Caco-2 (cell line): Measurements from ENCODE around the gene PDLIM4. TPM values are rescaled to one million over a fixed set of nuclear protein-coding genes. Genes with fewer than 3 reads are reported as not detected.

Experiments used
- BruUV-seq: library from RNA; stranded (reverse); fragments of 400-500 nt; replicated peaks from 2 replicates; lab custom pipeline; 2021; lab: Mats Ljungman, UMichigan
- CTCF ChIA-PET: fragments of 300-600 bp; sonication (Branson Sonifier 250); formaldehyde crosslinking; loops from one replicate; lab custom pipeline; 2022; ENCODE audit warnings: antibody characterized with exemption; lab: Charles Lee
- POLR2A ChIA-PET: fragments of 300-600 bp; sonication (Branson Sonifier 250); formaldehyde crosslinking; loops from one replicate; lab custom pipeline; 2022; ENCODE audit warnings: antibody characterized with exemption; lab: Charles Lee
- DNase-seq, 2 experiments: peaks; one replicate each; pipeline versions ENCODE4 v3.0.0 to v3.0.0-alpha.2; 2020 to 2022
- H3K27me3 ChIP-seq: replicated peaks from 2 replicates; pipeline ENCODE4 v1.6.0; 2011; ENCODE audit warnings: low read length; ENCODE audit not compliant: control insufficient read depth, insufficient read depth
- H3K36me3 ChIP-seq: 2 replicates; pipeline ENCODE4 v1.5.1; 2011; ENCODE audit warnings: low read length; ENCODE audit not compliant: control insufficient read depth, insufficient read depth
- H3K4me1 ChIP-seq: fragments of 250-450 bp; sonication (Bioruptor Pico); 2 replicates; pipeline ENCODE4 v1.5.1; 2020; ENCODE audit warnings: mild to moderate bottlenecking
- H3K4me3 ChIP-seq: 2 replicates; pipeline ENCODE4 v1.5.1; 2011; ENCODE audit warnings: low read depth, mild to moderate bottlenecking, control low read depth, low read length
- H3K9me3 ChIP-seq: fragments of 250-450 bp; sonication (Bioruptor Pico); 2 replicates; pipeline ENCODE4 v1.5.1; 2020; ENCODE audit warnings: mild to moderate bottlenecking, moderate library complexity
- H3K27ac Mint-ChIP-seq: one replicate; pipeline ENCODE4 v1.8.0; 2022; ENCODE audit warnings: mixed read lengths; ENCODE audit not compliant: unreplicated experiment
- H3K27me3 Mint-ChIP-seq: one replicate; pipeline ENCODE4 v1.8.0; 2022; ENCODE audit warnings: mixed read lengths; ENCODE audit not compliant: insufficient read depth, unreplicated experiment
- H3K36me3 Mint-ChIP-seq: one replicate; pipeline ENCODE4 v1.8.0; 2022; ENCODE audit warnings: mild to moderate bottlenecking, mixed read lengths; ENCODE audit not compliant: insufficient read depth, unreplicated experiment
- H3K4me1 Mint-ChIP-seq: one replicate; pipeline ENCODE4 v1.8.0; 2022; ENCODE audit warnings: low read depth, mixed read lengths; ENCODE audit not compliant: unreplicated experiment
- H3K4me3 Mint-ChIP-seq: one replicate; pipeline ENCODE4 v1.8.0; 2022; ENCODE audit warnings: mild to moderate bottlenecking, moderate library complexity, mixed read lengths; ENCODE audit not compliant: unreplicated experiment
- H3K9me3 Mint-ChIP-seq: one replicate; pipeline ENCODE4 v1.8.0; 2022; ENCODE audit warnings: mixed read lengths; ENCODE audit not compliant: unreplicated experiment
- intact Hi-C: fragments of 100-400 bp; cut with micrococcal nuclease; formaldehyde crosslinking; loops from one replicate; pipeline ENCODE4 v1.10.0; 2022; ENCODE audit not compliant: unreplicated experiment
- total RNA-seq: library from RNA; stranded (reverse); gene quantifications from 2 replicates; pipeline ENCODE4 v1.2.3, GENCODE V29; 2022
- TF ChIP-seq, protein P1 (sequence below), 2 experiments: fragments of 200-600 bp in 1 of 2; IDR thresholded peaks; 1 replicate in 1 of 2; 2 replicates in 1 of 2; pipeline versions ENCODE4 v1.5.1 to v1.8.0; 2011 to 2022; ENCODE audit warnings: antibody characterized with exemption in 1 of 2, control low read depth in 1 of 2, inconsistent platforms in 1 of 2, low read depth in 1 of 2, low read length in 1 of 2, mild to moderate bottlenecking in 1 of 2, moderate library complexity in 1 of 2; ENCODE audit not compliant: insufficient read depth in 1 of 2, severe bottlenecking in 1 of 2, unreplicated experiment in 1 of 2

The PDLIM4 gene
- total RNA-seq, 1 experiment from 2014 or later = not detected

GRCh38 chr5:132209901-132210545 lies 47.5 kb upstream of the PDLIM4 start:
- H3K27me3 Mint-ChIP-seq = no peaks in the 10 kb centered on the region
- no peaks in the 10 kb centered on the region for H3K27me3 ChIP-seq
- no peak overlapping the region for H3K4me3 ChIP-seq
- peaks cover 1% of the 10 kb centered on the region; the same call in 1 of the 2 replicates for H3K36me3 ChIP-seq
- ChIA-PET POLR2A (no interaction called here), CTCF (no interaction called here)
- H3K4me3 Mint-ChIP-seq = no peak overlapping the region
- no peaks in the 10 kb centered on the region for H3K4me1 ChIP-seq
- no peaks in the 10 kb centered on the region for H3K4me1 Mint-ChIP-seq
- no peak overlapping the region for H3K27ac Mint-ChIP-seq
- peak in 1 of 2 experiments; percentile 22 for DNase-seq
- no peaks in the 10 kb centered on the region for H3K9me3 Mint-ChIP-seq
- intact Hi-C loops = no loop called here
- H3K36me3 Mint-ChIP-seq = peaks cover 5% of the 10 kb centered on the region
- TF ChIP-seq, protein P1, sequence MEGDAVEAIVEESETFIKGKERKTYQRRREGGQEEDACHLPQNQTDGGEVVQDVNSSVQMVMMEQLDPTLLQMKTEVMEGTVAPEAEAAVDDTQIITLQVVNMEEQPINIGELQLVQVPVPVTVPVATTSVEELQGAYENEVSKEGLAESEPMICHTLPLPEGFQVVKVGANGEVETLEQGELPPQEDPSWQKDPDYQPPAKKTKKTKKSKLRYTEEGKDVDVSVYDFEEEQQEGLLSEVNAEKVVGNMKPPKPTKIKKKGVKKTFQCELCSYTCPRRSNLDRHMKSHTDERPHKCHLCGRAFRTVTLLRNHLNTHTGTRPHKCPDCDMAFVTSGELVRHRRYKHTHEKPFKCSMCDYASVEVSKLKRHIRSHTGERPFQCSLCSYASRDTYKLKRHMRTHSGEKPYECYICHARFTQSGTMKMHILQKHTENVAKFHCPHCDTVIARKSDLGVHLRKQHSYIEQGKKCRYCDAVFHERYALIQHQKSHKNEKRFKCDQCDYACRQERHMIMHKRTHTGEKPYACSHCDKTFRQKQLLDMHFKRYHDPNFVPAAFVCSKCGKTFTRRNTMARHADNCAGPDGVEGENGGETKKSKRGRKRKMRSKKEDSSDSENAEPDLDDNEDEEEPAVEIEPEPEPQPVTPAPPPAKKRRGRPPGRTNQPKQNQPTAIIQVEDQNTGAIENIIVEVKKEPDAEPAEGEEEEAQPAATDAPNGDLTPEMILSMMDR (IDR thresholded peaks at IDR 0.05; ENCODE audit: insufficient read depth in 1 of 2, low read depth in 1 of 2, low read length in 1 of 2, severe bottlenecking in 1 of 2, unreplicated experiment in 1 of 2) = no peak
- BruUV-seq = no TSS peak
- no peaks in the 10 kb centered on the region for H3K9me3 ChIP-seq

GRCh38 chr5:132210944-132211343 lies 46.6 kb upstream of the PDLIM4 start:
- Histone ChIP-seq H3K27me3 (no peaks in the 10 kb centered on the region), H3K4me1 (no peaks in the 10 kb centered on the region), H3K4me3 (no peak overlapping the region), H3K9me3 (no peaks in the 10 kb centered on the region), H3K36me3 (peaks cover 1% of the 10 kb centered on the region; the same call in 1 of the 2 replicates)
- BruUV-seq = no TSS peak
- no peaks in the 10 kb centered on the region for H3K4me1 Mint-ChIP-seq
- no peak overlapping the region for H3K27ac Mint-ChIP-seq
- H3K36me3 Mint-ChIP-seq = peaks cover 5% of the 10 kb centered on the region
- TF ChIP-seq, protein P1 (IDR thresholded peaks at IDR 0.05; ENCODE audit: insufficient read depth in 1 of 2, low read depth in 1 of 2, low read length in 1 of 2, severe bottlenecking in 1 of 2, unreplicated experiment in 1 of 2) = no peak
- H3K27me3 Mint-ChIP-seq = no peaks in the 10 kb centered on the region
- peak in 1 of 2 experiments; percentile 5 for DNase-seq
- no peak overlapping the region for H3K4me3 Mint-ChIP-seq
- CTCF ChIA-PET = no interaction called here
- intact Hi-C loops = no loop called here
- POLR2A ChIA-PET = no interaction called here
- no peaks in the 10 kb centered on the region for H3K9me3 Mint-ChIP-seq

GRCh38 chr5:132211787-132212186 lies 45.7 kb upstream of the PDLIM4 start:
- Histone ChIP-seq H3K36me3 (peaks cover 1% of the 10 kb centered on the region; the same call in 1 of the 2 replicates), H3K9me3 (no peaks in the 10 kb centered on the region), H3K4me1 (no peaks in the 10 kb centered on the region), H3K4me3 (no peak overlapping the region), H3K27me3 (no peaks in the 10 kb centered on the region)
- Mint-ChIP-seq H3K4me1 (no peaks in the 10 kb centered on the region), H3K4me3 (no peak overlapping the region), H3K27ac (no peak overlapping the region), H3K36me3 (peaks cover 5% of the 10 kb centered on the region), H3K27me3 (no peaks in the 10 kb centered on the region), H3K9me3 (no peaks in the 10 kb centered on the region)
- TF ChIP-seq, protein P1 (IDR thresholded peaks at IDR 0.05; ENCODE audit: insufficient read depth in 1 of 2, low read depth in 1 of 2, low read length in 1 of 2, severe bottlenecking in 1 of 2, unreplicated experiment in 1 of 2) = no peak
- intact Hi-C loops = no loop called here
- BruUV-seq = no TSS peak
- ChIA-PET CTCF (no interaction called here), POLR2A (no interaction called here)
- DNase-seq = no peak
